NCI-H1048 (cell line): ENCODE measurements around the gene GMPPA.

ENCODE experiments used
- DNase-seq: peaks from one replicate; lab custom pipeline; 2025; lab: John Stamatoyannopoulos, UW

The GMPPA gene

GRCh38 chr2:219468410-219469185 lies 30.1 kb upstream of the GMPPA start:
- no peak for DNase-seq

DNA sequence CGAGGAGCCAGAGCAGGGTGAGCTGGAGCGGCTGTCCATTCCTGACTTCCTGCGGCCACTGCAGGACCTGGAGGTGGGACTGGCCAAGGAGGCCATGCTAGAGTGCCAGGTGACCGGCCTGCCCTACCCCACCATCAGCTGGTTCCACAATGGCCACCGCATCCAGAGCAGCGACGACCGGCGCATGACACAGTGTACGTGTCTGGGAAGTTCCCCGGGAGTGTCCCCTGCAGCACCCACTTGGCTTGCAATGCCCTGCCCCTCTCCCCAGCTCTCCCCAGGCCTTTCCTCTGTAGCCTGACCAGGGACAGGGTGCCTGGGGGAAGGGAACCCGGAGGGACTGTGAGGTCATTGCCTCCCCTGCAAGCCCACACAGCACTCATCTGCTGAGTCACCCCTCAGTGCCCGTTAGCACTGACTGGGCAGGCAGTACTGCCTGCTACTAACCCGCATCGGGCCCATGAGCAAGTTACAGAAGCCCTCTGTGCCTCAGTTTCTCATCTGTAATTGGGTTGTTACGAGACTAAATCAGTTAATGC lies 29.4 kb upstream of the GMPPA start:
- no peak for DNase-seq

DNA sequence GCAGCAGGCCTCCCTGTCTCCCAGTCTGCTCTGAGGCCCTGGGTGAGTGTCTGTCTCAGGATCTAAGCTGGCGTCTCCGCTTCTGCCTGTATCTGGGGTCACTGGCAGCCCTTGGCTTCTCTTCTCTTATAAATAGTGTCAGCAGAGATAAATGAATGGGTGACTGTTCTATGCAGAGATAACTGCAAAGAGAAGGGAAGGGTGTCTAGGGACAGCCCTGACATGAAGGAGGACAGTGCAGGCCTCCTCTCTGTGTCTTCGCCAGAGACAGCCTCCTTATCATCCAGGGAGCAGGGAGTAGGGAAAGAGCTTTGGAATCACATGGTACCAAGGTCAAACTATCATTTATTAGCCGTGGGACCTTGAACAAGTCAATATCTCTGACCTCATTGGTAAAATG lies 28.3 kb upstream of the GMPPA start:
- no peak for DNase-seq

GRCh38 chr2:219471476-219472371 lies 27.0 kb upstream of the GMPPA start:
- DNase-seq = no peak

GRCh38 chr2:219472629-219473187 lies 26.0 kb upstream of the GMPPA start:
- no peak for DNase-seq

- DNase-seq = no peak
These were observed 25.2 kb upstream of the GMPPA start for GRCh38 chr2:219473511-219473910.

DNA sequence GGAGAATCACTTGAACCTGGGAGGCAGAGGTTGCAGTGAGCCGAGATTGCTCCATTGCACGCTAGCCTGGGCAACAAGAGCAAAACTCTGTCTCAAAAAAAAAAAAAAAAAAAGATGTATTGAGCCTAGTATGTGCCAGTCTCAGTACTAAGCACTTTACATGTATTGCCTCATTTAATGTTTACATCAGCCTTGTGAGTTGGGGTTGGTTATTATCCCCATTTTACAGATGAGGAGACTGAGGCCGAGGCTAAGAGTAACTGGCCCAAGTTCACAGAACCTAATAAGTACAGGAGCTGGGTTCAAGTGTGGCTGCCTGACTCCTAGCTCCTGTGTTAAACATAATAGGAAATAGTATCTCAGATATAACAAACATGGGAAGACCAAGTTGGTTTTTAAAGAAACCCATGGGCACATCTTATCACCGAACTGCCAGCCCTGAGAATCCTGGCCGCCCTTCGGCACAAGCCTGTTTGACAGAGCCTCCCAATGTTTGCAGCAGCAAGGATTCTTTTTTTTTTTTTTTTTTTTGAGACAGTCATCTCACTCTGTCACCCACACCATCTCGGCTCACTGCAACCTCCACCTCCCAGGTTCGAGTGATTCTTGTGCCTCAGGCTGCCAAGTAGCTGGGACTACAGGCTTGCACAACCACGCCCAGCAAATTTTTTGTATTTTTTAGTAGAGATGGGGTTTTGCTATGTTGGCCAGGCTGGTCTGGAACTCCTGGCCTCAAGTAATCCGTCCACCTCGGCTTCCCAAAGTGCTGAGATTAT lies 24.2 kb upstream of the GMPPA start:
- DNase-seq = no peak

DNA sequence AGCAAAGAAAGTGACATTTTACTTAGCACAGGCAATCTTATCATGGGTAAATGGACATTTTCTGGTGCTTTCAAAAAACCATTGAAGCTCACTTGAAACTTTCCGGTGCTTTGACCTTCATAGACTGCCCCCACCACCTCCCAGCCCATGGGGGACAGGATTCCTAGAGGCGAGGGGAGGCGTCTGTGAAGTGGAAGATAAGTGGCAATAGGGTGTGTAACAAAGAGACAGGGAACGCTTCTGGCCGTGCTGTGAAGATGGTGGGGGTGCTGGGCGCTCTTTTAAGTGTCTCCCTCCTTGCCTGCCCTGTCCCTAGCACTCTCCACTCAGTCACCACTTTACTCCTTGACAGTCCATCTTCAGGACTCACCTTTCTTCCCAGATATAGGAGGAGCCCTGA lies 23.4 kb upstream of the GMPPA start:
- DNase-seq = no peak

GRCh38 chr2:219475697-219476651 lies 22.7 kb upstream of the GMPPA start:
- no peak for DNase-seq

DNA sequence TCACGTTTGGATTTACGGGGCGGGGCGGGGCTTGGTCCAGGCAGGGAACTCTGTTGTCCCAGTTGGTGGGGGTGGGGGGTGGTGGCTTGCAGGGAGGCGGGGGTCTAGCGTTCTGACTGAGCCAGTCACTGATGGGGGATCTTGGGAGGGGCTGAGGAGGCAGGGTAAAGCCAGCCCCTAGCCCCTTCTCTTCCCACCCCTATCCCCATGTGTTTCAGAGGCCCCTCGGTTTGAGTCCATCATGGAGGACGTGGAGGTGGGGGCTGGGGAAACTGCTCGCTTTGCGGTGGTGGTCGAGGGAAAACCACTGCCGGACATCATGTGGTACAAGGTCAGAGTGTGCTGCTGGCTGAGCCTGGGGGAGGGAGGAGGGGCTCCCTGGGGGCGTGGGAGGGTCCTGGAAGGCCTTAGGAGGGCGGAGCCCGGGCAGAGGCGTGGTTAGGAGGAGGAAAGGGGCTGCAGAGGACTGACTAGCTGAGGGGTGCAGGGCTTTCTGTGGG lies 22.0 kb upstream of the GMPPA start:
- DNase-seq = no peak

DNA sequence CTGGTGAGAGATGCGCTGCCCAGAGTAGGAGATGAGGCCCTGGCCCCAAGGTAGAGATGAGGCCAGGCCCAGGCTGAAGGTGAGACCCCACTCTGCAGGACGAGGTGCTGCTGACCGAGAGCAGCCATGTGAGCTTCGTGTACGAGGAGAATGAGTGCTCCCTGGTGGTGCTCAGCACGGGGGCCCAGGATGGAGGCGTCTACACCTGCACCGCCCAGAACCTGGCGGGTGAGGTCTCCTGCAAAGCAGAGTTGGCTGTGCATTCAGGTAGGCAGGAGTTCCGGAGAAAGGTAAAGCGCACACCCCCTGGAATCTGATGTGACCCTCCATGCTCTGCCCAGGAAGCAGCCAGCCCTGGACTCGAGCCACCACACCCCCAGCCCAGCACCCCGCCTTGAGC lies 21.5 kb upstream of the GMPPA start:
- DNase-seq = no peak

DNA sequence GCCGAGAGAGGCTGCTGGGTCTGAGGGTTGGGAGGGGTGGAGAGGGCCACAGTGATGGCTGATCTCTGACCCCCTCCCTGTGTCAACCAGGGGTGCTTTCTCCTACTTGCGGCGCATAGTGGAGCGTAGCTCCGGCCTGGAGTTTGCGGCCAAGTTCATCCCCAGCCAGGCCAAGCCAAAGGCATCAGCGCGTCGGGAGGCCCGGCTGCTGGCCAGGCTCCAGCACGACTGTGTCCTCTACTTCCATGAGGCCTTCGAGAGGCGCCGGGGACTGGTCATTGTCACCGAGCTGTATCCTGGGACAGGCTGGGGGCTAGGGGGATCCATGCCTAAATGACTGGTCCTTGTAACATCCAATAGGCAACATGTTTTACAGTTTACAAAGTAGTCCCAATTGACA lies 20.9 kb upstream of the GMPPA start:
- no peak for DNase-seq

GRCh38 chr2:219478916-219479315 lies 19.8 kb upstream of the GMPPA start:
- DNase-seq = no peak

GRCh38 chr2:219480004-219480403 lies 18.7 kb upstream of the GMPPA start:
- DNase-seq = no peak

- DNase-seq = no peak
These were observed 15.9 kb upstream of the GMPPA start for GRCh38 chr2:219482674-219483405.

DNA sequence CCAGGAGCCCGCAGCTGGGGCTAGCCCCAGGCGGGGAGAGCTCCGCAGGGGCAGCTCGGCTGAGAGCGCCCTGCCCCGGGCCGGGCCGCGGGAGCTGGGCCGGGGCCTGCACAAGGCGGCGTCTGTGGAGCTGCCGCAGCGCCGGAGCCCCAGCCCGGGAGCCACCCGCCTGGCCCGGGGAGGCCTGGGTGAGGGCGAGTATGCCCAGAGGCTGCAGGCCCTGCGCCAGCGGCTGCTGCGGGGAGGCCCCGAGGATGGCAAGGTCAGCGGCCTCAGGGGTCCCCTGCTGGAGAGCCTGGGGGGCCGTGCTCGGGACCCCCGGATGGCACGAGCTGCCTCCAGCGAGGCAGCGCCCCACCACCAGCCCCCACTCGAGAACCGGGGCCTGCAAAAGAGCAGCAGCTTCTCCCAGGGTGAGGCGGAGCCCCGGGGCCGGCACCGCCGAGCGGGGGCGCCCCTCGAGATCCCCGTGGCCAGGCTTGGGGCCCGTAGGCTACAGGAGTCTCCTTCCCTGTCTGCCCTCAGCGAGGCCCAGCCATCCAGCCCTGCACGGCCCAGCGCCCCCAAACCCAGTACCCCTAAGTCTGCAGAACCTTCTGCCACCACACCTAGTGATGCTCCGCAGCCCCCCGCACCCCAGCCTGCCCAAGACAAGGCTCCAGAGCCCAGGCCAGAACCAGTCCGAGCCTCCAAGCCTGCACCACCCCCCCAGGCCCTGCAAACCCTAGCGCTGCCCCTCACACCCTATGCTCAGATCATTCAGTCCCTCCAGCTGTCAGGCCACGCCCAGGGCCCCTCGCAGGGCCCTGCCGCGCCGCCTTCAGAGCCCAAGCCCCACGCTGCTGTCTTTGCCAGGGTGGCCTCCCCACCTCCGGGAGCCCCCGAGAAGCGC lies 15.0 kb upstream of the GMPPA start:
- DNase-seq = no peak

- DNase-seq = no peak
These were observed 14.1 kb upstream of the GMPPA start for GRCh38 chr2:219484343-219485200.

GRCh38 chr2:219485201-219485580 lies 13.5 kb upstream of the GMPPA start:
- no peak for DNase-seq
